Measurements from ENCODE around the gene NEK2. TPM values are rescaled to one million over a fixed set of nuclear protein-coding genes. Genes with fewer than 3 reads are reported as not detected.

The NEK2 gene
- total and polyA plus RNA-seq, 2 experiments from 2014 or later = 5.3 to 7.1 TPM

DNA sequence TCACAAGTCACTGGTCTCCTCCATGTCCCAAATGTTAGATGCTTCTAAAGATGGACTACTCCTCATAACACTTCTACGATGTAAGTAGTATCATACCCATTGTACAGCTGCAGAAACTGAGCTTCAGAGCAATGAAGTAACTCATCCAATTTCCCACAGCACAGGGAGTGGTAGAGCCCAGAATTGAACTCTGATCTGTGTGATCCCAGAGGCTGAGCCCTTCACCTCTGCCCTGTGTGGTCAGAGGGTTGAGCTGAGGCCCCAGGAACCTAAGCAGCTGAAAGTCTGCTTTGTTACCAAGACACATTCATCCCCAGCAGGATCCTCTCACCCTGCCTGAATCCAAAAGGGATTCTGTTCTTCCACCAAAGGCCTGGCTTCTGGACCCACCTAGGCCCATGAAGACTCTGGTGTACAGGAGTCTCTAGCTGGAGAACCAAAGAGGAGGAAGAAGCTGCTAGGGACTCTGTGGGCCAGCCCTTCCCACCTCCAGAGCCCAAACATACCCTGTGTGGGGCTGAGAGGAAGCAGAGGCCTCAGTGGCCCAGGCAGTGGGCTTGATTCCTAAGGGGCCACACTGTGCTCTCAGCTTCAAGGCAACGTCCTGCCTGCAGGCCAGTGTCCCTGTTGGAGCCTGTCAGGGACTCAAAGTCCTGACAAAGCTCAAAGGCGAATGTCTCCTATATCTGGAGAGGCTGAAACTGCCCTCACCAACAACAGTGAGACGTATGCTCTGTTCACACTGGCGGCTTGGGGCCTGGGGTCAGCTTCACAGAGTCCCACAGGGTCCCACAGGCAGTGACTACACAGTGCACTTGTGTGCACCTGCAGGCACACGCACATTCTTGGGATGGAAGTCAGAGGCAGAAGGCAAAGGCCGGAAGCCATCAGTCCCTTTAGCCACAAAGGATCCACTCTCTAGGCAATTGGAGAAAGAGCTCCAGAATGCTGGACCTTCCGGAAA, 56.1 kb downstream of the NEK2 start:
- H3K9me2 ChIP-seq (replicated peaks; ENCODE audit: insufficient read depth) = no peaks in the 10 kb centered on the region
- no peaks in the 10 kb centered on the region for H3K9me3 ChIP-seq (ENCODE audit: low read depth)
- H3K4me1 ChIP-seq (ENCODE audit: insufficient read depth) = no peaks in the 10 kb centered on the region
- H3K4me3 ChIP-seq = no peak overlapping the region
- 80% methylated on average over 8 of the region's 8 CpGs for WGBS (ENCODE audit: low lambda C conversion rate, missing lambda C conversion rate)
- no peaks in the 10 kb centered on the region for H3K27me3 ChIP-seq
- no peaks in the 10 kb centered on the region for H3K36me3 ChIP-seq (replicated peaks; ENCODE audit: insufficient read depth, low read depth)
- H4K20me1 ChIP-seq (ENCODE audit: insufficient read depth, poor library complexity, severe bottlenecking) = no peaks in the 10 kb centered on the region
- no peak for DNase-seq (ENCODE audit: low spot score)
- TF ChIP-seq EZH2 (IDR thresholded peaks at IDR 0.05; ENCODE audit: borderline replicate concordance) (no peak), CTCF (IDR thresholded peaks at IDR 0.05; ENCODE audit: poor library complexity) (no peak), EZH2phosphoT487 (IDR thresholded peaks at IDR 0.05; ENCODE audit: low read depth, severe bottlenecking, unreplicated experiment) (no peak)
- H3K4me2 ChIP-seq = no peak overlapping the region
- H3K79me2 ChIP-seq = no peaks in the 10 kb centered on the region
- H3K27ac ChIP-seq = no peak overlapping the region
- no peak overlapping the region for H2AFZ ChIP-seq

- H2AFZ ChIP-seq = no peak overlapping the region
- no peaks in the 10 kb centered on the region for H4K20me1 ChIP-seq (ENCODE audit: insufficient read depth, poor library complexity, severe bottlenecking)
- 100% methylated on average over 5 of the region's 5 CpGs for WGBS (ENCODE audit: low lambda C conversion rate, missing lambda C conversion rate)
- no peak overlapping the region for H3K4me2 ChIP-seq
- no peaks in the 10 kb centered on the region for H3K27me3 ChIP-seq
- no peak overlapping the region for H3K4me3 ChIP-seq
- no peaks in the 10 kb centered on the region for H3K9me3 ChIP-seq (ENCODE audit: low read depth)
- no peaks in the 10 kb centered on the region for H3K4me1 ChIP-seq (ENCODE audit: insufficient read depth)
- no peaks in the 10 kb centered on the region for H3K79me2 ChIP-seq
- DNase-seq (ENCODE audit: low spot score) = no peak
- no peaks in the 10 kb centered on the region for H3K9me2 ChIP-seq (replicated peaks; ENCODE audit: insufficient read depth)
- H3K36me3 ChIP-seq (replicated peaks; ENCODE audit: insufficient read depth, low read depth) = no peaks in the 10 kb centered on the region
- H3K27ac ChIP-seq = no peak overlapping the region
- TF ChIP-seq CTCF (IDR thresholded peaks at IDR 0.05; ENCODE audit: poor library complexity) (no peak), EZH2phosphoT487 (IDR thresholded peaks at IDR 0.05; ENCODE audit: low read depth, severe bottlenecking, unreplicated experiment) (no peak), EZH2 (IDR thresholded peaks at IDR 0.05; ENCODE audit: borderline replicate concordance) (no peak)
These were observed 58.5 kb downstream of the NEK2 start for GRCh38 chr1:211616965-211617297.

DNA sequence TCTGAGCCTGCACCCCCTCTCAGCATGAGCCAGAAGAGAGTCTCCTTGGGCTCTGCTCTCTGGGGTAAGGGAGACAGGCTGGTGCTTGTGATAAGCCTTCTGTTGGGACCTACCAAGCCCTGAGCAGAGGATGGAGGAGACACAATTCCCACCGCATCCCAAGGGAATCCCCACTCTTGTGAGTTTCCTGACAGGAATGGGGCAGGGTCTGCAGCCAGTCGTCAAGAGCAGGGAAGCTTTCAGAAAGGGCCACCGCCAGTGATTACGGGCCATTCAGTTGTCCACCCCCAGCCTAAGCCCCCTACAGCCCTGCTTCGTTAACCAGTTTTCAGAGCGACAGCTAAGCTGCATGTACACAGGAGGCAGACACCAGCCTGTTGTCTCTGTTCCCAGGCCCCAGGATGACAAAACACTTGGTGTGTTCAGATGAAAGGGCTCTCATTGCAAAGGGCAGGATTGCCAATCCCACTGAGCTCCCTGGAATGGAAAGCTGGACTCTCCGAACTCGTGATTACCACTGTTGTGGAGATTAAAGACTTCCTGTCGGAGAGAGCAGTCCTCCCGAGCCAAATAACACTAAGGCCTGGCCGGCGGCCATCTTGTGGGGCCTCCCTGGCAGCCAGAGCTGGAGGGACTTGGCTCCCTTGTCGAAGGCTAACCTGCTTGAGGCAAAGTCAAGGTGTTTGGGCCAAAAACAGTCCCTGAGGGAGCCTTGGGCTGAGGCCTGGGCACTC, 59.0 kb downstream of the NEK2 start:
- Histone ChIP-seq H3K27ac (no peak overlapping the region), H4K20me1 (ENCODE audit: insufficient read depth, poor library complexity, severe bottlenecking) (no peaks in the 10 kb centered on the region), H3K9me2 (replicated peaks; ENCODE audit: insufficient read depth) (no peaks in the 10 kb centered on the region), H3K79me2 (no peaks in the 10 kb centered on the region), H3K27me3 (no peaks in the 10 kb centered on the region), H3K4me3 (no peak overlapping the region), H3K4me2 (no peak overlapping the region), H2AFZ (no peak overlapping the region), H3K36me3 (replicated peaks; ENCODE audit: insufficient read depth, low read depth) (no peaks in the 10 kb centered on the region), H3K4me1 (ENCODE audit: insufficient read depth) (no peaks in the 10 kb centered on the region), H3K9me3 (ENCODE audit: low read depth) (no peaks in the 10 kb centered on the region)
- WGBS (ENCODE audit: low lambda C conversion rate, missing lambda C conversion rate) = 85% methylated on average over 13 of the region's 13 CpGs
- TF ChIP-seq CTCF (IDR thresholded peaks at IDR 0.05; ENCODE audit: poor library complexity) (no peak), EZH2 (IDR thresholded peaks at IDR 0.05; ENCODE audit: borderline replicate concordance) (no peak), EZH2phosphoT487 (IDR thresholded peaks at IDR 0.05; ENCODE audit: low read depth, severe bottlenecking, unreplicated experiment) (no peak)
- no peak for DNase-seq (ENCODE audit: low spot score)
